Liver (tissue), 9 donors: Measurements from ENCODE around the gene P2RX3. TPM values are rescaled to one million over a fixed set of nuclear protein-coding genes. Genes with fewer than 3 reads are reported as not detected.

ENCODE experiments used
- DNase-seq: peaks from one replicate; pipeline ENCODE4 v3.0.0-alpha.2; 2017; ENCODE audit warnings: low spot score
- H3K27ac ChIP-seq, 2 donors: one replicate each; pipeline ENCODE4 v1.7.0; 2013; ENCODE audit warnings: inconsistent platforms in 2 of 2, low read length in 2 of 2, control low read depth in 1 of 2, low read depth in 1 of 2, mild to moderate bottlenecking in 1 of 2
- H3K27me3 ChIP-seq, 4 donors: one replicate each; pipeline versions ENCODE4 v1.6.1 to v1.7.0; 2013; ENCODE audit warnings: low read length in 3 of 4, inconsistent platforms in 1 of 4, mild to moderate bottlenecking in 1 of 4, moderate library complexity in 1 of 4; ENCODE audit not compliant: control insufficient read depth in 4 of 4, insufficient read depth in 4 of 4
- H3K36me3 ChIP-seq, 4 donors: one replicate each; pipeline versions ENCODE4 v1.6.1 to v1.7.0; 2013; ENCODE audit warnings: low read length in 3 of 4, mild to moderate bottlenecking in 3 of 4, low read depth in 1 of 4, moderate library complexity in 1 of 4; ENCODE audit not compliant: control insufficient read depth in 4 of 4, insufficient read depth in 3 of 4
- H3K4me1 ChIP-seq, 4 donors: one replicate each; pipeline versions ENCODE4 v1.6.1 to v1.7.0; 2013; ENCODE audit warnings: low read length in 3 of 4, mild to moderate bottlenecking in 3 of 4, moderate library complexity in 1 of 4; ENCODE audit not compliant: control insufficient read depth in 4 of 4, insufficient read depth in 4 of 4
- H3K4me3 ChIP-seq, 3 donors: one replicate each; pipeline versions ENCODE4 v1.6.1 to v1.7.0; 2013; ENCODE audit warnings: low read length in 3 of 3, control low read depth in 1 of 3, low read depth in 1 of 3, mild to moderate bottlenecking in 1 of 3
- H3K9ac ChIP-seq, 2 donors: one replicate each; pipeline ENCODE4 v1.7.0; 2013; ENCODE audit warnings: low read length in 2 of 2, mild to moderate bottlenecking in 2 of 2, moderate library complexity in 2 of 2, control low read depth in 1 of 2, low read depth in 1 of 2
- H3K9me3 ChIP-seq, 4 donors: one replicate each; pipeline versions ENCODE4 v1.6.1 to v1.7.0; 2013; ENCODE audit warnings: low read length in 3 of 4; ENCODE audit not compliant: control insufficient read depth in 4 of 4
- ATF3 ChIP-seq: IDR thresholded peaks from 2 replicates; pipeline ENCODE4 v1.6.1; 2016; ENCODE audit warnings: antibody characterized with exemption
- EGR1 ChIP-seq, 2 donors: IDR thresholded peaks; 2 replicates each; pipeline ENCODE4 v1.6.1; 2016 to 2018; ENCODE audit warnings: antibody characterized with exemption in 2 of 2, low read depth in 2 of 2
- FOXA1 ChIP-seq: IDR thresholded peaks from 2 replicates; pipeline ENCODE4 v1.6.1; 2016; ENCODE audit warnings: antibody characterized with exemption
- FOXA2 ChIP-seq: IDR thresholded peaks from 2 replicates; pipeline ENCODE4 v1.6.1; 2016; ENCODE audit warnings: antibody characterized with exemption
- GABPA ChIP-seq, 2 donors: IDR thresholded peaks in 1 of 2; conservative IDR thresholded peaks in 1 of 2; 2 replicates each; pipeline ENCODE4 v1.6.1; 2016; ENCODE audit warnings: antibody characterized with exemption in 2 of 2, mild to moderate bottlenecking in 1 of 2, moderate library complexity in 1 of 2
- HNF4A ChIP-seq, 2 donors: conservative IDR thresholded peaks; 2 replicates each; pipeline ENCODE4 v1.6.1; 2016; ENCODE audit warnings: antibody characterized with exemption in 2 of 2, mild to moderate bottlenecking in 2 of 2
- HNF4G ChIP-seq: IDR thresholded peaks from 2 replicates; pipeline ENCODE4 v1.6.1; 2016; ENCODE audit warnings: antibody characterized with exemption
- JUND ChIP-seq, 2 donors: IDR thresholded peaks; 2 replicates each; pipeline ENCODE4 v1.6.1; 2016; ENCODE audit warnings: antibody characterized with exemption in 2 of 2
- NR2F2 ChIP-seq: IDR thresholded peaks from 2 replicates; pipeline ENCODE4 v1.6.1; 2016; ENCODE audit warnings: antibody characterized with exemption
- RAD21 ChIP-seq, 2 donors: IDR thresholded peaks; 2 replicates each; pipeline ENCODE4 v1.6.1; 2016; ENCODE audit warnings: antibody characterized with exemption in 2 of 2, mild to moderate bottlenecking in 2 of 2
- RXRA ChIP-seq, 2 donors: IDR thresholded peaks; 2 replicates each; pipeline ENCODE4 v1.6.1; 2017 to 2018; ENCODE audit warnings: antibody characterized with exemption in 2 of 2, mild to moderate bottlenecking in 1 of 2
- SP1 ChIP-seq: IDR thresholded peaks from 2 replicates; pipeline ENCODE4 v1.6.1; 2018; ENCODE audit warnings: antibody characterized with exemption, mild to moderate bottlenecking
- TAF1 ChIP-seq: conservative IDR thresholded peaks from 2 replicates; pipeline ENCODE4 v1.6.1; 2016; ENCODE audit warnings: antibody characterized with exemption, mild to moderate bottlenecking
- YY1 ChIP-seq: IDR thresholded peaks from 2 replicates; pipeline ENCODE4 v1.6.1; 2016; ENCODE audit warnings: antibody characterized with exemption, mild to moderate bottlenecking
- ZBTB33 ChIP-seq: IDR thresholded peaks from 2 replicates; pipeline ENCODE4 v1.6.1; 2016; ENCODE audit warnings: antibody characterized with exemption
- WGBS: extraction: QIAGEN DNeasy Blood & Tissue Kit; methylation state at CpG from one replicate; pipeline ENCODE4 v1.1.7; 2013; 5-methylcytosine and 5-hydroxymethylcytosine counted together
- polyA plus RNA-seq, 2 donors: library from polyadenylated mRNA; stranded (reverse) in 1 of 2; unstranded in 1 of 2; fragments of 200-250 nt in 1 of 2; fragments of >200 nt in 1 of 2; fragmentation: Nextera tagmentation in 1 of 2; extraction: Ambion mirVana in 1 of 2; gene quantifications; one replicate each; pipeline versions ENCODE4 v1.2.1 to v1.2.3, GENCODE V29; 2013 to 2015
- total RNA-seq, 2 donors: library from RNA; depleted of rRNA; stranded (reverse); fragments of >200 nt; gene quantifications; one replicate each; pipeline ENCODE4 v1.2.3, GENCODE V29; 2014
- TF ChIP-seq, protein P1 (sequence below): IDR thresholded peaks from 2 replicates; pipeline ENCODE4 v1.6.1; 2016; ENCODE audit warnings: antibody characterized with exemption, mild to moderate bottlenecking
- TF ChIP-seq, protein P2 (sequence below): IDR thresholded peaks from 2 replicates; pipeline ENCODE4 v1.6.1; 2016; ENCODE audit warnings: antibody characterized with exemption
- TF ChIP-seq, protein P3 (sequence below): fragments of 150-350 bp; IDR thresholded peaks from 2 replicates; pipeline ENCODE4 v1.5.1; 2017; ENCODE audit warnings: improper control_type of control experiment, low read depth, low read length; ENCODE audit not compliant: missing input control
- donor health status: healthy.
- donor health status: healthy.
- donor health status: healthy.
- donor health status: healthy.
- donor health status: healthy.

The P2RX3 gene
- total and polyA plus RNA-seq, 4 donors, result 0.18 to 0.33 (median 0.23) TPM

GRCh38 chr11:57410287-57410686, 72.1 kb downstream of the P2RX3 start:
- TF ChIP-seq, protein P1, sequence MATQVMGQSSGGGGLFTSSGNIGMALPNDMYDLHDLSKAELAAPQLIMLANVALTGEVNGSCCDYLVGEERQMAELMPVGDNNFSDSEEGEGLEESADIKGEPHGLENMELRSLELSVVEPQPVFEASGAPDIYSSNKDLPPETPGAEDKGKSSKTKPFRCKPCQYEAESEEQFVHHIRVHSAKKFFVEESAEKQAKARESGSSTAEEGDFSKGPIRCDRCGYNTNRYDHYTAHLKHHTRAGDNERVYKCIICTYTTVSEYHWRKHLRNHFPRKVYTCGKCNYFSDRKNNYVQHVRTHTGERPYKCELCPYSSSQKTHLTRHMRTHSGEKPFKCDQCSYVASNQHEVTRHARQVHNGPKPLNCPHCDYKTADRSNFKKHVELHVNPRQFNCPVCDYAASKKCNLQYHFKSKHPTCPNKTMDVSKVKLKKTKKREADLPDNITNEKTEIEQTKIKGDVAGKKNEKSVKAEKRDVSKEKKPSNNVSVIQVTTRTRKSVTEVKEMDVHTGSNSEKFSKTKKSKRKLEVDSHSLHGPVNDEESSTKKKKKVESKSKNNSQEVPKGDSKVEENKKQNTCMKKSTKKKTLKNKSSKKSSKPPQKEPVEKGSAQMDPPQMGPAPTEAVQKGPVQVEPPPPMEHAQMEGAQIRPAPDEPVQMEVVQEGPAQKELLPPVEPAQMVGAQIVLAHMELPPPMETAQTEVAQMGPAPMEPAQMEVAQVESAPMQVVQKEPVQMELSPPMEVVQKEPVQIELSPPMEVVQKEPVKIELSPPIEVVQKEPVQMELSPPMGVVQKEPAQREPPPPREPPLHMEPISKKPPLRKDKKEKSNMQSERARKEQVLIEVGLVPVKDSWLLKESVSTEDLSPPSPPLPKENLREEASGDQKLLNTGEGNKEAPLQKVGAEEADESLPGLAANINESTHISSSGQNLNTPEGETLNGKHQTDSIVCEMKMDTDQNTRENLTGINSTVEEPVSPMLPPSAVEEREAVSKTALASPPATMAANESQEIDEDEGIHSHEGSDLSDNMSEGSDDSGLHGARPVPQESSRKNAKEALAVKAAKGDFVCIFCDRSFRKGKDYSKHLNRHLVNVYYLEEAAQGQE, result no peak
- TF ChIP-seq RAD21 (IDR thresholded peaks at IDR 0.05), result no peak
- TF ChIP-seq, protein P2, sequence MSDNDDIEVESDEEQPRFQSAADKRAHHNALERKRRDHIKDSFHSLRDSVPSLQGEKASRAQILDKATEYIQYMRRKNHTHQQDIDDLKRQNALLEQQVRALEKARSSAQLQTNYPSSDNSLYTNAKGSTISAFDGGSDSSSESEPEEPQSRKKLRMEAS, result no peak
- TF ChIP-seq, protein P3, sequence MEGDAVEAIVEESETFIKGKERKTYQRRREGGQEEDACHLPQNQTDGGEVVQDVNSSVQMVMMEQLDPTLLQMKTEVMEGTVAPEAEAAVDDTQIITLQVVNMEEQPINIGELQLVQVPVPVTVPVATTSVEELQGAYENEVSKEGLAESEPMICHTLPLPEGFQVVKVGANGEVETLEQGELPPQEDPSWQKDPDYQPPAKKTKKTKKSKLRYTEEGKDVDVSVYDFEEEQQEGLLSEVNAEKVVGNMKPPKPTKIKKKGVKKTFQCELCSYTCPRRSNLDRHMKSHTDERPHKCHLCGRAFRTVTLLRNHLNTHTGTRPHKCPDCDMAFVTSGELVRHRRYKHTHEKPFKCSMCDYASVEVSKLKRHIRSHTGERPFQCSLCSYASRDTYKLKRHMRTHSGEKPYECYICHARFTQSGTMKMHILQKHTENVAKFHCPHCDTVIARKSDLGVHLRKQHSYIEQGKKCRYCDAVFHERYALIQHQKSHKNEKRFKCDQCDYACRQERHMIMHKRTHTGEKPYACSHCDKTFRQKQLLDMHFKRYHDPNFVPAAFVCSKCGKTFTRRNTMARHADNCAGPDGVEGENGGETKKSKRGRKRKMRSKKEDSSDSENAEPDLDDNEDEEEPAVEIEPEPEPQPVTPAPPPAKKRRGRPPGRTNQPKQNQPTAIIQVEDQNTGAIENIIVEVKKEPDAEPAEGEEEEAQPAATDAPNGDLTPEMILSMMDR, result no peak
- no peak for TF ChIP-seq EGR1 (IDR thresholded peaks at IDR 0.05; ENCODE audit: low read depth in 2 of 2)
- TF ChIP-seq ZBTB33, result no peak
- TF ChIP-seq YY1, result no peak
- no peak for TF ChIP-seq ATF3
- no peak for TF ChIP-seq SP1
- TF ChIP-seq FOXA1, result no peak
- TF ChIP-seq GABPA (IDR thresholded peaks at IDR 0.05 in 1 of 2, conservative IDR thresholded peaks at IDR 0.05 in 1 of 2), result no peak
- no peak for TF ChIP-seq RXRA (IDR thresholded peaks at IDR 0.05)
- TF ChIP-seq JUND (IDR thresholded peaks at IDR 0.05), result no peak
- TF ChIP-seq HNF4G, result no peak
- TF ChIP-seq TAF1, result no peak
- TF ChIP-seq FOXA2, result no peak
- no peak for TF ChIP-seq HNF4A (conservative IDR thresholded peaks at IDR 0.05)
- H3K9ac ChIP-seq, result no peak overlapping the region
- peaks cover 0 to 6% (median 2%) of the 10 kb centered on the region in 4 donors for H3K4me1 ChIP-seq
- H3K27me3 ChIP-seq, result no peaks in the 10 kb centered on the region
- no peak overlapping the region for H3K27ac ChIP-seq
- H3K36me3 ChIP-seq, result peaks cover 19 to 77% (median 70%) of the 10 kb centered on the region in 4 donors
- H3K4me3 ChIP-seq, result no peak overlapping the region
- H3K9me3 ChIP-seq, result no peaks in the 10 kb centered on the region
- DNase-seq, result no peak

DNA sequence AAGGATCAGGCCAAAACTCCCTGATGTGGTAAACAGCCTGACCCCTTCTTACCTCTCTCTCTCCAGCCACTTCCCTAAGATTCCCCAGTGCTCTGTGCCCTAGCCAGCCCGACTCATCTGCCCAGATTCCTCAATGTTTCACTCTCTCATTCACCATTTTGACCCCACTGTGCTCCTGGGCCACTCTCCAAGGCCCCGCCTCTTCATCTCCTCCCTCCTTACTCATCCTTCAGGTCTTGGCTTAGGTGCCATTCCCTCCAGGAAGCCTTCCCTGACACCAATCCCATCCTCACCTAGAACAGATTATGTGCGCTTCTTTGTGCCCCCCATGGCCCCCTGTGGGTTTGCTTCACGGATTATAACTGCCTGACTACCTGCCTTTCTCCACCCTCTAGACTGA, 75.5 kb downstream of the P2RX3 start:
- no peaks in the 10 kb centered on the region for H3K27me3 ChIP-seq
- WGBS, result 91% methylated on average over 4 of the region's 4 CpGs
- no peak overlapping the region for H3K9ac ChIP-seq
- H3K9me3 ChIP-seq, result no peaks in the 10 kb centered on the region
- H3K4me1 ChIP-seq, result peaks cover 0 to 6% (median under 1%) of the 10 kb centered on the region in 4 donors
- DNase-seq, result no peak
- no peak overlapping the region for H3K4me3 ChIP-seq
- peaks cover 30 to 83% (median 76%) of the 10 kb centered on the region in 4 donors for H3K36me3 ChIP-seq
- no peak overlapping the region for H3K27ac ChIP-seq
- TF ChIP-seq YY1 (no peak), RAD21 (IDR thresholded peaks at IDR 0.05) (no peak), SP1 (no peak), TAF1 (no peak), ZBTB33 (no peak), FOXA1 (no peak), GABPA (IDR thresholded peaks at IDR 0.05 in 1 of 2, conservative IDR thresholded peaks at IDR 0.05 in 1 of 2) (no peak), EGR1 (IDR thresholded peaks at IDR 0.05; ENCODE audit: low read depth in 2 of 2) (no peak), JUND (IDR thresholded peaks at IDR 0.05) (no peak), RXRA (IDR thresholded peaks at IDR 0.05) (no peak), ATF3 (no peak), HNF4A (conservative IDR thresholded peaks at IDR 0.05) (no peak), NR2F2 (no peak)
- TF ChIP-seq, protein P3, result no peak
